ENCODE measurements around the gene SUN3. TPM values are rescaled to one million over a fixed set of nuclear protein-coding genes. Genes with fewer than 3 reads are reported as not detected.
"Not testable (repeated sequence)": the region's sequence is repeated elsewhere in the genome, so short reads cannot be mapped to it uniquely, and the experiment has no call there.

SUN3 gene
- total RNA-seq, 2 donors from 2014 or later = not detected

GRCh38 chr7:47988496-47989386 is 40.2 kb downstream of the SUN3 start:
- no peaks in the 10 kb centered on the region for H3K9me3 ChIP-seq
- no peaks in the 10 kb centered on the region for H3K36me3 ChIP-seq
- no peak for DNase-seq (ENCODE audit: low spot score)
- no peaks in the 10 kb centered on the region for H3K27me3 ChIP-seq
- no peak for TF ChIP-seq CTCF (IDR thresholded peaks at IDR 0.05)
- H3K4me1 ChIP-seq = no peaks in the 10 kb centered on the region
- H3K27ac ChIP-seq = no peak overlapping the region
- no peak overlapping the region for H3K4me3 ChIP-seq

GRCh38 chr7:47982610-47983009 is 46.3 kb downstream of the SUN3 start:
- H3K27ac ChIP-seq = no peak overlapping the region
- no peak overlapping the region for H3K4me3 ChIP-seq
- no peak for DNase-seq (ENCODE audit: low spot score)
- no peaks in the 10 kb centered on the region for H3K27me3 ChIP-seq
- no peak for TF ChIP-seq CTCF (IDR thresholded peaks at IDR 0.05)
- peaks cover 0 to 13% of the 10 kb centered on the region in 2 donors for H3K4me1 ChIP-seq
- H3K9me3 ChIP-seq = no peaks in the 10 kb centered on the region
- peaks cover 7% of the 10 kb centered on the region for H3K36me3 ChIP-seq

DNA sequence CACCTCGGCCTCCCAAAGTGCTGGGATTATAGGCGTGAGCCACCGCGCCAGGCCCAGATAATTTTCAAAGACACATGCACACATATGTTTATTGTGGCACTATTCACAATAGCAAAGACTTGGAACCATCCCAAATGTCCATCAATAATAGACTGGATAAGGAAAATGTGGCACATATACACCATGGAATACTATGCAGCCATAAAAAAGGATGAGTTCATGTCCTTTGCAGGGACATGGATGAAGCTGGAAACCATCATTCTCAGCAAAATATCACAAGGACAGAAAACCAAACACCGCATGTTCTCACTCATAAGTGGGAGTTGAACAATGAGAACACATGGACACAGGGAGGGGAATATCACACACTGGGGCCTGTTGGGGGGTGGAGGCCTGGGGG is 48.3 kb downstream of the SUN3 start:
- DNase-seq (ENCODE audit: low spot score); H3K27ac ChIP-seq; H3K27me3 ChIP-seq; H3K9me3 ChIP-seq; H3K4me3 ChIP-seq: not testable (repeated sequence)
- H3K4me1 ChIP-seq = peaks cover 0 to 15% of the 10 kb centered on the region in 2 donors
- peaks cover 27% of the 10 kb centered on the region for H3K36me3 ChIP-seq

DNA sequence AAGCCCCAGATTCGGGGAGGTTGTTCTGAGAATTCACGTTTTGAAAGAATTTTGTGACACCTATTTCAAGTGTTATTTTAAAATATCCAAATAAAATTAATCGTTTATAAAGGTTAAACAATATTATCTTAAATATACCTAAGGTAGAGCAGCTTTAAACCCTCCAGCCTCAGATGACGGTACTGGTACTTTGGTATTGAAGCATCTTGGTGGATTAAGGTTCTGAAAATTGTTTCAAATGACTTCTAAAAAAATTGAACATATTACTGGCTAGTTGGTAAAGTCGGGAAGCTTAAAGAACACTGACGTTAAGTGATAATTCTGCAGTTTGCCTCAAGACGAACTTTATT is 49.1 kb downstream of the SUN3 start:
- Histone ChIP-seq H3K4me1 (peaks cover 0 to 15% of the 10 kb centered on the region in 2 donors), H3K4me3 (peak overlapping the region; percentile 67 to 81), H3K36me3 (peaks cover 35% of the 10 kb centered on the region), H3K27ac (peak overlapping the region; percentile 89 to 92), H3K27me3 (no peaks in the 10 kb centered on the region), H3K9me3 (no peaks in the 10 kb centered on the region)
- TF ChIP-seq CTCF (IDR thresholded peaks at IDR 0.05) = no peak
- DNase-seq (ENCODE audit: low spot score) = no peak

DNA sequence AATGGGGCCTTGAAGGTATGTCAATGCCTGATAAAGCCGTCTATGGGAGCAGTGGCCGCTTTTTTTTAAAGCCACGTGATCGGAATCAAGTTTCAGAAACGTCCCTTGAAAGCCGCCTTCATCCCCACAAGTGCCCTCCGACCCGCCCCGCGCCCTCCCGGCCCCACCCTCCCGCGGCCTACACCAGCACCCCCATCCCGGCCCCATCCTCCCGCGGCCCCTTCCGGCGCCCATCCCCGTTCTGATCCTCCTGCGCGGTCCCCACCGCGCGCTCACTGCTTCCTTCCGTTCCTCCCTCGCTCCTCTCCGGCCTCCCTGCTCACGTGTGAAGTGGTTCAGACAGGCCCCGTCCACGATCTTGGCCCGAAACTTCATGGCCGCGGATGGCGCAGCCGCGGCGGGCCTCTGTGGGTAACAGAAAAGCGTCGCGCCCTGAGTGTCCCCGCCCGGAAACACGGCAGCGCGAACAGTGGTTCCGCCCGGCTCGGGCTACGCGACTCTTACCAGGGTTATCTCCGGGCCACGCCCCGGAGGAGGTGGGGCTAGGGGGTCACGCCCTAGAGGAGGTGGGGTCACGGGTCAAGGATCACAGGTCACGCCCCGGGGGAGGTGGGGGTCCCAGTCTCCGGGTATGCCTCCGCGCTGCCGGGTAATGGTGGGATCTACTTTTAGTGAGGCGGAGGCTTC is 49.6 kb downstream of the SUN3 start, which contains the start of gene HUS1:
Gene HUS1 (minus strand): TSS at position 471 of the 687 bp plus-strand sequence. CDS start 96 bp downstream, at position 375.
- Histone ChIP-seq H3K27ac (peak within 1 kb of the TSS; percentile 89 to 92), H3K27me3 (no peaks in the 10 kb centered on the region), H3K36me3 (peaks cover 40% of the 10 kb centered on the region), H3K4me3 (peak within 1 kb of the TSS; percentile 67 to 81), H3K4me1 (peaks cover 0 to 15% of the 10 kb centered on the region in 2 donors), H3K9me3 (no peaks in the 10 kb centered on the region)
- TF ChIP-seq CTCF (IDR thresholded peaks at IDR 0.05) = no peak
- DNase-seq (ENCODE audit: low spot score) = peak; percentile 94

- peaks cover 46% of the 10 kb centered on the region for H3K36me3 ChIP-seq
- TF ChIP-seq CTCF (IDR thresholded peaks at IDR 0.05) = no peak
- no peaks in the 10 kb centered on the region for H3K9me3 ChIP-seq
- H3K27ac ChIP-seq = peak overlapping the region; percentile 89 to 92
- peaks cover 0 to 15% of the 10 kb centered on the region in 2 donors for H3K4me1 ChIP-seq
- peak overlapping the region; percentile 67 to 81 for H3K4me3 ChIP-seq
- no peaks in the 10 kb centered on the region for H3K27me3 ChIP-seq
- DNase-seq (ENCODE audit: low spot score) = no peak
Measured at GRCh38 chr7:47978790-47979144, 50.1 kb downstream of the SUN3 start.

Measured in right atrium auricular region (tissue), 2 donors.